Thyroid gland (tissue), 4 donors: ENCODE data around the gene IL31.

Source experiments
- CTCF ChIP-seq, 6 experiments: fragments of 200-600 bp in 3 of 6; fragments of 450-650 bp in 3 of 6; sonication (generic) in 3 of 6; IDR thresholded peaks; one replicate each; pipeline ENCODE4 v1.5.1; 2016 to 2019; ENCODE audit warnings: antibody characterized with exemption in 6 of 6, mild to moderate bottlenecking in 2 of 6, inconsistent platforms in 1 of 6, moderate library complexity in 1 of 6
- POLR2A ChIP-seq, 2 donors: fragments of 450-650 bp; IDR thresholded peaks; one replicate each; pipeline ENCODE4 v1.6.1; 2017; ENCODE audit warnings: antibody characterized with exemption in 2 of 2, mild to moderate bottlenecking in 2 of 2, moderate library complexity in 1 of 2

- TF ChIP-seq POLR2A (IDR thresholded peaks at IDR 0.05), result no peak
- no peak for TF ChIP-seq CTCF (IDR thresholded peaks at IDR 0.05)
These were observed 5.5 kb downstream of the IL31 start for GRCh38 chr12:122168492-122168891.
